Renal cortex interstitium (tissue), 3 donors: ENCODE data around the gene ST7L. TPM values are rescaled to one million over a fixed set of nuclear protein-coding genes. Genes with fewer than 3 reads are reported as not detected.

Experiments used
- polyA plus RNA-seq, 3 donors: library from polyadenylated mRNA; unstranded; fragments of 120-200 nt; gene quantifications; one replicate each; pipeline ENCODE4 v1.2.1, GENCODE V29; 2013; ENCODE audit not compliant: insufficient read length in 3 of 3

Gene ST7L
- polyA plus RNA-seq, 3 donors = 27.3 to 33.9 (median 30.9) TPM

Other genes starting within 250 kb of the ST7L start
- 10 to 100 TPM; 40.9 to 46.5 (median 43.8) TPM for gene CTTNBP2NL, start 222.9 kb downstream of the ST7L start, polyA plus RNA-seq
- 1 to 10 TPM; 3.1 to 4.0 (median 3.4) TPM for gene WNT2B, start 110.2 kb downstream of the ST7L start, polyA plus RNA-seq
- 100 to 1,000 TPM; 127 to 146 (median 133) TPM for gene CAPZA1, start 691 bp upstream of the ST7L start, polyA plus RNA-seq
- gene MOV10, start 55.5 kb upstream of the ST7L start, polyA plus RNA-seq = 10 to 100 TPM; 74.1 to 83.1 (median 75.1) TPM
- gene RHOC, start 88.0 kb upstream of the ST7L start, polyA plus RNA-seq = 100 to 1,000 TPM; 191 to 248 (median 214) TPM
- 1 to 10 TPM in 2 of 3 donors, under 1 TPM in 1; 0.79 to 1.7 (median 1.4) TPM for gene PPM1J, start 96.2 kb upstream of the ST7L start, polyA plus RNA-seq